Iris pigment epithelial cell (primary cell): Measurements from ENCODE around the gene ZNG1F.
A peak's percentile ranks its signal among the peaks of the same experiment; 100 is the strongest.
"Not testable (repeated sequence)": the region's sequence is repeated elsewhere in the genome, so short reads cannot be mapped to it uniquely, and the experiment has no call there.

Experiments used
- DNase-seq: peaks from one replicate; pipeline ENCODE4 v3.0.0-alpha.2; 2011; ENCODE audit warnings: low read depth

Gene ZNG1F

GRCh38 chr9:41123396-41123795, 65.7 kb downstream of the ZNG1F start:
- not testable (repeated sequence) for DNase-seq

GRCh38 chr9:41120696-41121095, 68.4 kb downstream of the ZNG1F start:
- not testable (repeated sequence) for DNase-seq

- not testable (repeated sequence) for DNase-seq
These were observed 69.4 kb downstream of the ZNG1F start for GRCh38 chr9:41119719-41120118.

GRCh38 chr9:41119311-41119710, 69.8 kb downstream of the ZNG1F start:
- DNase-seq: not testable (repeated sequence)

GRCh38 chr9:41113348-41113747, 75.8 kb downstream of the ZNG1F start:
- DNase-seq: not testable (repeated sequence)

GRCh38 chr9:41111414-41111813, 77.7 kb downstream of the ZNG1F start:
- DNase-seq: not testable (repeated sequence)

GRCh38 chr9:41110913-41111312, 78.2 kb downstream of the ZNG1F start:
- DNase-seq: not testable (repeated sequence)

GRCh38 chr9:41109253-41109652, 79.9 kb downstream of the ZNG1F start:
- DNase-seq: not testable (repeated sequence)

GRCh38 chr9:41108816-41109215, 80.3 kb downstream of the ZNG1F start:
- DNase-seq: not testable (repeated sequence)

GRCh38 chr9:41106472-41107116, 82.5 kb downstream of the ZNG1F start:
- not testable (repeated sequence) for DNase-seq

- DNase-seq: not testable (repeated sequence)
These were observed 83.4 kb downstream of the ZNG1F start for GRCh38 chr9:41105557-41106253.

GRCh38 chr9:41104542-41104941, 84.6 kb downstream of the ZNG1F start:
- DNase-seq: not testable (repeated sequence)

- not testable (repeated sequence) for DNase-seq
These were observed 88.6 kb downstream of the ZNG1F start for GRCh38 chr9:41100508-41100907.

- DNase-seq: peak; percentile 31
These were observed 90.4 kb downstream of the ZNG1F start for GRCh38 chr9:41098759-41099158.

GRCh38 chr9:41095060-41095459, 94.1 kb downstream of the ZNG1F start:
- not testable (repeated sequence) for DNase-seq

- not testable (repeated sequence) for DNase-seq
These were observed 94.9 kb downstream of the ZNG1F start for GRCh38 chr9:41094010-41094773.

- DNase-seq: not testable (repeated sequence)
These were observed 98.2 kb downstream of the ZNG1F start for GRCh38 chr9:41090922-41091321.

GRCh38 chr9:41090386-41090785, 98.7 kb downstream of the ZNG1F start:
- DNase-seq: not testable (repeated sequence)

- not testable (repeated sequence) for DNase-seq
These were observed 100.6 kb downstream of the ZNG1F start for GRCh38 chr9:41088450-41089059.

- not testable (repeated sequence) for DNase-seq
These were observed 101.2 kb downstream of the ZNG1F start for GRCh38 chr9:41087929-41088328.

- DNase-seq: not testable (repeated sequence)
These were observed 101.8 kb downstream of the ZNG1F start for GRCh38 chr9:41087157-41087780.

- not testable (repeated sequence) for DNase-seq
These were observed 102.4 kb downstream of the ZNG1F start for GRCh38 chr9:41086685-41087084.
